Stomach (tissue), 9 donors: ENCODE measurements around the gene CADPS. TPM values are rescaled to one million over a fixed set of nuclear protein-coding genes. Genes with fewer than 3 reads are reported as not detected.

ENCODE experiments used
- DNase-seq, 2 donors: peaks; one replicate each; pipeline versions ENCODE4 v3.0.0 to v3.0.0-alpha.2; 2013 to 2019
- H3K27ac ChIP-seq, 5 donors: fragments of 200-600 bp in 4 of 5; sonication (generic) in 4 of 5; one replicate each; pipeline ENCODE4 v1.5.1; 2013 to 2019; ENCODE audit warnings: mild to moderate bottlenecking in 1 of 5, moderate library complexity in 1 of 5
- H3K27me3 ChIP-seq, 3 donors: fragments of 200-600 bp; sonication (generic); one replicate each; pipeline ENCODE4 v1.5.1; 2017 to 2019; ENCODE audit warnings: mixed run types in 1 of 3
- H3K36me3 ChIP-seq, 4 donors: fragments of 200-600 bp; sonication (generic); 1 replicate in 3 of 4; 2 replicates in 1 of 4; pipeline ENCODE4 v1.5.1; 2016 to 2019
- H3K4me1 ChIP-seq, 4 donors: fragments of 200-600 bp; sonication (generic); one replicate each; pipeline ENCODE4 v1.5.1; 2016 to 2019
- H3K4me3 ChIP-seq, 4 donors: fragments of 200-600 bp; sonication (generic) in 3 of 4; one replicate each; pipeline ENCODE4 v1.5.1; 2016 to 2019; ENCODE audit warnings: mild to moderate bottlenecking in 1 of 4
- H3K9me3 ChIP-seq, 4 donors: fragments of 200-600 bp; sonication (generic); one replicate each; pipeline ENCODE4 v1.5.1; 2016 to 2019
- EP300 ChIP-seq: sonication (generic); formaldehyde crosslinking; IDR thresholded peaks from one replicate; pipeline ENCODE4 v1.6.1; 2017; ENCODE audit warnings: antibody characterized with exemption
- POLR2A ChIP-seq, 4 donors: fragments of 450-650 bp; IDR thresholded peaks; one replicate each; pipeline ENCODE4 v1.6.1; 2016; ENCODE audit warnings: antibody characterized with exemption in 4 of 4, control low read depth in 2 of 4, mild to moderate bottlenecking in 1 of 4, moderate library complexity in 1 of 4
- POLR2AphosphoS5 ChIP-seq, 3 donors: sonication (generic); formaldehyde crosslinking; IDR thresholded peaks; one replicate each; pipeline ENCODE4 v1.6.1; 2016; ENCODE audit warnings: antibody characterized with exemption in 3 of 3
- WGBS, 5 donors: extraction: QIAGEN DNeasy Blood & Tissue Kit in 3 of 5; methylation state at CpG; one replicate each; pipeline versions ENCODE4 v1.1.5 to v1.1.7; 2013 to 2018; 5-methylcytosine and 5-hydroxymethylcytosine counted together
- intact Hi-C: fragments of 100-400 bp; cut with DNase I; formaldehyde crosslinking; loops from one replicate; pipeline ENCODE4 v1.15.1; 2023; ENCODE audit warnings: low total_unique reads
- polyA plus RNA-seq, 3 donors: library from polyadenylated mRNA; stranded (reverse); fragments of 200-250 nt; gene quantifications; one replicate each; pipeline ENCODE4 v1.2.3, GENCODE V29; 2013
- total RNA-seq, 5 donors: library from RNA; depleted of rRNA; stranded (reverse); fragments of >200 nt; gene quantifications; one replicate each; pipeline versions ENCODE4 v1.1.0 to v1.2.3, GENCODE V29; 2014 to 2016
- TF ChIP-seq, protein P1 (sequence below), 7 experiments: fragments of 450-650 bp in 4 of 7; fragments of 200-600 bp in 3 of 7; sonication (generic) in 3 of 7; IDR thresholded peaks; one replicate each; pipeline ENCODE4 v1.5.1; 2016 to 2019; ENCODE audit warnings: antibody characterized with exemption in 7 of 7, control low read depth in 2 of 7, mild to moderate bottlenecking in 1 of 7
- donor health status: healthy with polysubstance abuse.
- donor health status: Bipolar disorder and iron deficiency.
- donor health status: healthy.

The CADPS gene
- total and polyA plus RNA-seq, 8 donors: 0.58 to 32.2 (median 3.4) TPM

DNA sequence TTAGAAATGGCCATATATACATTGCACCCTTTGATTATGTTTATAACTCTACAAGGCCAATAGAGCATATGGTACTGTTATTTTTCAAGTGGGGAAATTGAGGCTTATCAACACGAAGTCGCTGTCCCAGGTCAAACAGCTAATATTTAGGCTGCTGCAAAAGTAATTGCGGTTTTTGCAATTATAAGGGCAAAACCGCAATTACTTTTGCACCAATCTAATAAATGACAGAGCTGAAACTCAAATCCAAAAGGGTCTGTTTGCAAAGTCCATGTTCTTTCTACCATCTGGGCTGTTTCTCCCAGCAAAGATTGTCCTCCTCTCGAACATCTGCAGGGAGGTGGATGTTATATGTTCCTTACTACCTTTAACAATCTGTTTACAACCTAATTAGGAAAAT lies 147.2 kb downstream of the CADPS start:
- Histone ChIP-seq H3K36me3 (no peaks in the 10 kb centered on the region), H3K9me3 (no peaks in the 10 kb centered on the region), H3K27me3 (no peaks in the 10 kb centered on the region), H3K4me3 (no peak overlapping the region), H3K4me1 (peaks cover 0 to 4% (median 0%) of the 10 kb centered on the region in 4 donors), H3K27ac (no peak overlapping the region)
- TF ChIP-seq EP300 (no peak), POLR2AphosphoS5 (IDR thresholded peaks at IDR 0.05) (no peak), POLR2A (IDR thresholded peaks at IDR 0.05) (no peak)
- TF ChIP-seq, protein P1, sequence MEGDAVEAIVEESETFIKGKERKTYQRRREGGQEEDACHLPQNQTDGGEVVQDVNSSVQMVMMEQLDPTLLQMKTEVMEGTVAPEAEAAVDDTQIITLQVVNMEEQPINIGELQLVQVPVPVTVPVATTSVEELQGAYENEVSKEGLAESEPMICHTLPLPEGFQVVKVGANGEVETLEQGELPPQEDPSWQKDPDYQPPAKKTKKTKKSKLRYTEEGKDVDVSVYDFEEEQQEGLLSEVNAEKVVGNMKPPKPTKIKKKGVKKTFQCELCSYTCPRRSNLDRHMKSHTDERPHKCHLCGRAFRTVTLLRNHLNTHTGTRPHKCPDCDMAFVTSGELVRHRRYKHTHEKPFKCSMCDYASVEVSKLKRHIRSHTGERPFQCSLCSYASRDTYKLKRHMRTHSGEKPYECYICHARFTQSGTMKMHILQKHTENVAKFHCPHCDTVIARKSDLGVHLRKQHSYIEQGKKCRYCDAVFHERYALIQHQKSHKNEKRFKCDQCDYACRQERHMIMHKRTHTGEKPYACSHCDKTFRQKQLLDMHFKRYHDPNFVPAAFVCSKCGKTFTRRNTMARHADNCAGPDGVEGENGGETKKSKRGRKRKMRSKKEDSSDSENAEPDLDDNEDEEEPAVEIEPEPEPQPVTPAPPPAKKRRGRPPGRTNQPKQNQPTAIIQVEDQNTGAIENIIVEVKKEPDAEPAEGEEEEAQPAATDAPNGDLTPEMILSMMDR (IDR thresholded peaks at IDR 0.05): no peak
- WGBS, 5 donors: 74 to 85% (median 84%) methylated on average over 5 of the region's 5 CpGs
- intact Hi-C loops: no loop called here
- no peak for DNase-seq

- Histone ChIP-seq H3K9me3 (no peaks in the 10 kb centered on the region), H3K27me3 (no peaks in the 10 kb centered on the region), H3K4me3 (no peak overlapping the region), H3K36me3 (no peaks in the 10 kb centered on the region), H3K4me1 (peaks cover 0 to 4% (median 0%) of the 10 kb centered on the region in 4 donors), H3K27ac (no peak overlapping the region)
- DNase-seq: no peak
- intact Hi-C loops: no loop called here
- TF ChIP-seq POLR2A (IDR thresholded peaks at IDR 0.05): no peak
- TF ChIP-seq EP300: no peak
- TF ChIP-seq, protein P1 (IDR thresholded peaks at IDR 0.05): no peak
- no peak for TF ChIP-seq POLR2AphosphoS5 (IDR thresholded peaks at IDR 0.05)
- 36 to 96% (median 80%) methylated on average over 1 of the region's 1 CpG for WGBS, 5 donors
These were observed 147.7 kb downstream of the CADPS start for GRCh38 chr3:62727536-62727935.

- TF ChIP-seq POLR2AphosphoS5 (IDR thresholded peaks at IDR 0.05) (no peak), POLR2A (IDR thresholded peaks at IDR 0.05) (no peak), EP300 (no peak)
- TF ChIP-seq, protein P1 (IDR thresholded peaks at IDR 0.05): no peak
- Histone ChIP-seq H3K27me3 (peaks cover 0 to 6% (median 0%) of the 10 kb centered on the region in 3 donors), H3K9me3 (no peaks in the 10 kb centered on the region), H3K27ac (no peak overlapping the region), H3K4me1 (peaks cover 0 to 4% (median 0%) of the 10 kb centered on the region in 4 donors), H3K4me3 (no peak overlapping the region), H3K36me3 (no peaks in the 10 kb centered on the region)
- no peak for DNase-seq
- WGBS, 5 donors: 78 to 92% (median 86%) methylated on average over 4 of the region's 4 CpGs
- intact Hi-C loops: no loop called here
These were observed 150.7 kb downstream of the CADPS start for GRCh38 chr3:62724503-62724902.

GRCh38 chr3:62723914-62724217 lies 151.3 kb downstream of the CADPS start:
- 54 to 91% (median 82%) methylated on average over 1 of the region's 1 CpG for WGBS, 5 donors
- intact Hi-C loops: no loop called here
- H3K9me3 ChIP-seq: no peaks in the 10 kb centered on the region

More at GRCh38 chr3:62723914-62724217, 151.3 kb downstream of the CADPS start:
- TF ChIP-seq POLR2A (IDR thresholded peaks at IDR 0.05) (no peak), POLR2AphosphoS5 (IDR thresholded peaks at IDR 0.05) (no peak), EP300 (no peak)
- TF ChIP-seq, protein P1 (IDR thresholded peaks at IDR 0.05): no peak
- no peak for DNase-seq
- no peak overlapping the region for H3K4me3 ChIP-seq
- H3K4me1 ChIP-seq: peaks cover 0 to 4% (median 0%) of the 10 kb centered on the region in 4 donors
- no peaks in the 10 kb centered on the region for H3K36me3 ChIP-seq
- H3K27me3 ChIP-seq: peaks cover 0 to 6% (median 0%) of the 10 kb centered on the region in 3 donors
- no peak overlapping the region for H3K27ac ChIP-seq
